GM13977 (cell line): ENCODE measurements around the gene TSHZ1.

Experiments used
- DNase-seq: peaks from one replicate; pipeline ENCODE4 v3.0.0; 2012; ENCODE audit warnings: low spot score
- CTCF ChIP-seq: IDR thresholded peaks from 2 replicates; pipeline ENCODE4 v1.5.1; 2012; ENCODE audit warnings: mild to moderate bottlenecking, control low read depth; ENCODE audit not compliant: insufficient read depth; ENCODE audit errors: extremely low read depth, missing control alignments
- in situ Hi-C: fragments of 300-500 bp; cut with MboI; formaldehyde crosslinking; loops from one replicate; pipeline ENCODE4 v1.12.0; 2022; ENCODE audit warnings: low sequenced_read_pairs, low pct_unique_long_range_greater_than_20kb, mixed read lengths, inconsistent platforms; ENCODE audit not compliant: unreplicated experiment

The TSHZ1 gene

GRCh38 chr18:75210274-75211001 is at the start of gene TSHZ1:
TSS of gene TSHZ1 (plus strand) at chr18:75210797. CDS start at chr18:75211877, 1,080 bp downstream.
- in situ Hi-C loops, result no loop called here

GRCh38 chr18:75161256-75162028 is 49.2 kb upstream of the TSHZ1 start:
- TF ChIP-seq CTCF, result no peak
- DNase-seq, result peak; percentile 34
- in situ Hi-C loops, result no loop called here

More at GRCh38 chr18:75210274-75211001, at the start of gene TSHZ1:
- TF ChIP-seq CTCF, result no peak
- DNase-seq, result peak; percentile 90

GRCh38 chr18:75162467-75162866 is 48.1 kb upstream of the TSHZ1 start:
- in situ Hi-C loops, result no loop called here
- no peak for DNase-seq
- no peak for TF ChIP-seq CTCF

- DNase-seq, result no peak
- TF ChIP-seq CTCF, result no peak
- in situ Hi-C loops, result no loop called here
These were observed 47.6 kb upstream of the TSHZ1 start for GRCh38 chr18:75162978-75163377.

- in situ Hi-C loops, result no loop called here
- DNase-seq, result no peak
- TF ChIP-seq CTCF, result no peak
These were observed 46.9 kb upstream of the TSHZ1 start for GRCh38 chr18:75163736-75164135.

- no peak for DNase-seq
- no peak for TF ChIP-seq CTCF
- in situ Hi-C loops, result no loop called here
These were observed 46.1 kb upstream of the TSHZ1 start for GRCh38 chr18:75164479-75164878.
